ENCODE results near the gene LLCFC1.

Gene LLCFC1

DNA sequence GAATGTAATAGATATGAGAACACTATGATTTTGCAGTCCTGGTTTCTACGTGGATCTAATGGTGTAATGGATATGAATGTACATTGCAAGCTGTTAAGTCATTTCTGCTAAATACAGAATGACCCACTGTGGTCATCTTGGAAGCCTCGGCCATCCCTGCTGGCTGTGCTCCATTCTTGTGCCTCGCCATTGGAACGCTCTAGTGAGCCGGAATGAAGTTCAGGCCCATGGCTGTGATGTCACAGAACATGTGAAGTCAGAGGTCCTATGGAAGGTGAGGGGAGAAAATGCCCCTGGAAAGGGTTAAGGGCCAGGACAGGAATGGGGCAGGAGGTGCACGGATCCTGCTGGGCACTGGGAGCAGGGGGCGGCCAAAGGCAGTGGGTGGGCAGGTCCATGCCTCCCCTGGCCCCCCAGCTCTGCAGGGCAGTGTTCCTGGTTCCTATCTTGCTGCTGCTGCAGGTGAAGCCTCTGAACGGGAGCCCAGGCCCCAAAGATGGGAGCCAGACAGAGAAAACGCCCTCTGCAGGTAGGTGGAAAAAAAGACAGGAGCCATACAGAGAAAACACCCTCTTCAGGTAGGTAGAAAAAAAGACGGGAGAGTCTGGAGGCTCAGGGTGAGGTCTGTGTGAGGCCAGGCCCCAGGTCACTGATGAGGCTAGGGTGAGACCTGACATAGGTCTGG lies at the start of gene LLCFC1:
TSS of gene LLCFC1 (plus strand) at position 259 of the 685 bp plus-strand sequence. CDS start at position 397, 138 bp downstream.
- Histone ChIP-seq H3K27ac (ENCODE audit: low read length) (no peak within 1 kb of the TSS), H3K36me3 (ENCODE audit: insufficient read depth, low read depth, low read length) (no peaks in the 10 kb centered on the region), H3K9me3 (ENCODE audit: insufficient read depth, low read depth, low read length) (no peaks in the 10 kb centered on the region), H3K4me1 (ENCODE audit: insufficient read depth, low read length) (no peaks in the 10 kb centered on the region), H3K4me3 (ENCODE audit: low read length) (no peak within 1 kb of the TSS), H3K27me3 (ENCODE audit: insufficient read depth, low read length) (no peaks in the 10 kb centered on the region; the same call in 1 of the 2 replicates), H3K9ac (ENCODE audit: low read depth, low read length) (no peak within 1 kb of the TSS)

DNA sequence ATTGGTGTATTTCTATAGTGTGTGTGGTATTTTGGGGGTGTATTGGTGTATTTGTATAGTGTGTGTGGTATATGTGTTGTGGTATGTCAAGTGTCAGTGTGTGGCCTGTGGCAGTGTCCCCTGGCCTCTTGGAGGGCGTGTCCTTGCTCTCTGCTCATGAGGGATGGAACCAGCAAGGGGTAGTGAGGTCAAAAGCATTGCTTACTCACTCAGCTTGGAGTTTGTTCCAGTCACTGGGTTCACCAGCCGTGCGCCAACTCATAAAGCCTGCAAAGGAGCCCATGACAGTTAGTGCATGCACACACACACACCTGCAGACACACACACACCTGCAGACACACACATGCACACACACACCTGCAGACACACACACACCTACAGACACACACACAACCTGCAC lies 49.5 kb upstream of the LLCFC1 start:
- no peak overlapping the region for H3K27ac ChIP-seq (ENCODE audit: low read length)
- H3K36me3 ChIP-seq (ENCODE audit: insufficient read depth, low read depth, low read length): no peaks in the 10 kb centered on the region
- no peak overlapping the region for H3K4me3 ChIP-seq (ENCODE audit: low read length)
- no peaks in the 10 kb centered on the region for H3K4me1 ChIP-seq (ENCODE audit: insufficient read depth, low read length)
- no peaks in the 10 kb centered on the region for H3K27me3 ChIP-seq (ENCODE audit: insufficient read depth, low read length)
- H3K9ac ChIP-seq (ENCODE audit: low read depth, low read length): no peak overlapping the region
- H3K9me3 ChIP-seq (ENCODE audit: insufficient read depth, low read depth, low read length): no peaks in the 10 kb centered on the region

DNA sequence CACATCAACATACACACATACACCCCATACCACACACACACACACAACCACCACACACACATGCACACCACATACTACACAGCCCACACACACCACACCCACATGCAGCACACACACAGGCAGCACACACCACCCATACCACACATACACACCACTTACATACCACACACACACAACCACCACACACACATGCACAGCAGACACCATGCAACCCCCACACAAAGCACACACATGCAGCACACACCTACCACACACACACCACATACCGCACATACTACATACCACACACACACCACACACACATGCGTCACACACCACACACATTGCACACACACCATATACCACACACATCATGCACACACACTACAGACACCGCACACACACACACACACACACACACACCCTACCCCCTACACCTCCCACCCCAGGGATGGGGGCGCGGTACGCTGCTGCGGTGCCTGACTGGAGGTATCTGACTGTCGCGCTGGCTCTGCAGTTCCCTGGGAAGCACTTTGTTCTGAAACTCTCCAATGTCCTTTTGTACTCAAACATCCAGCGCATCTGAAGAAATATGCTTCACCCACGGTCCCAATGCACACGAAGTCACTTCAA lies 48.3 kb upstream of the LLCFC1 start:
- Histone ChIP-seq H3K36me3 (ENCODE audit: insufficient read depth, low read depth, low read length) (no peaks in the 10 kb centered on the region), H3K4me1 (ENCODE audit: insufficient read depth, low read length) (no peaks in the 10 kb centered on the region), H3K4me3 (ENCODE audit: low read length) (no peak overlapping the region), H3K9ac (ENCODE audit: low read depth, low read length) (no peak overlapping the region), H3K27me3 (ENCODE audit: insufficient read depth, low read length) (no peaks in the 10 kb centered on the region), H3K27ac (ENCODE audit: low read length) (no peak overlapping the region), H3K9me3 (ENCODE audit: insufficient read depth, low read depth, low read length) (no peaks in the 10 kb centered on the region)

DNA sequence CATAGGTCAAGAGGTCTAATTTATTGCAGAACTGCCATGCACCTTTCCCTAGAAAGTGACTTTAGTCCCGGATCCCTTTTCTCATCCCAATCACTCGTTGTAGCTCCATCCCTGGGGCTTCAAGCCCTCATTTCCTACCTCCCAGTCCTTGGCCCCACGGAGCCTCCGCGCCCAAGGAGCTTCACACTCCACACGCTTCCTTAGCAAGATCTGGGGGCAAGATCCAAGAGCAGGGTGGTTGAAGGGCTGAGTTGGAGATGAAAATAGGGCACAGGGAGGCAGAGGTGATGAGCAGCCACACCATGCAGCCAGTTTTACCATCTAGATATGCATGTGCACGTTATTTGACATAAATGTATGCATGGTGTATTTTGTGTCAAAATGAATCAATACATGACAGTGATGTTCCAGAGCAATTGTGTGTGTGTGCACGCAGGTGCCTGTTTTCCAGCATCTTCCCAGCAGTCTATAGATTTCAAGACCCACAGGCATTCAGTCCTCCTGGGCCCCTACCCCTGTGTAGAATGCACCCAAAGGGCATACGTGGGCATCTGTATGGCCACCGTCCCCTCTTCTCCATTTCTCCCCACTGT lies 47.7 kb upstream of the LLCFC1 start:
- H3K27me3 ChIP-seq (ENCODE audit: insufficient read depth, low read length): no peaks in the 10 kb centered on the region
- H3K36me3 ChIP-seq (ENCODE audit: insufficient read depth, low read depth, low read length): no peaks in the 10 kb centered on the region
- no peaks in the 10 kb centered on the region for H3K9me3 ChIP-seq (ENCODE audit: insufficient read depth, low read depth, low read length)
- no peak overlapping the region for H3K9ac ChIP-seq (ENCODE audit: low read depth, low read length)
- H3K4me1 ChIP-seq (ENCODE audit: insufficient read depth, low read length): no peaks in the 10 kb centered on the region
- no peak overlapping the region for H3K27ac ChIP-seq (ENCODE audit: low read length)
- H3K4me3 ChIP-seq (ENCODE audit: low read length): no peak overlapping the region

DNA sequence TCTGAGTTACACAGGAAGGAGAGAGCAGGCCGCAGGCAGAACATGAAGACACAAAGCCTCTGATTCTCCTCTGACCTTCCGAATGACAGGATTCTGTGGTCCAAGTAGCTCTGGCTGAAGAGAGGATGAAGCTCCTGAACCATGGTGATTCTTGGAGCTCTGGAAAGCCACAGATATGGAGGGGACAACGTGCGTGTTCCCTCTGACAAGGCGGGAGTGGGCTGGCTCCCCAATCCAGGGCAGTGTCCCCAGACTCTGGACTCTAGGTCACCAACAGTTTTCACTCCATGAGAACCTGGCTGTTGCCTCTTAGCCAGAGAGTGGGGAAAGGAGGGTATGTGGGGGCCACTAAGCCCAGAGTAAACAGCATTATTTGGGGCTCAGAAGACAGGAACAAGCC lies 46.3 kb upstream of the LLCFC1 start:
- no peak overlapping the region for H3K27ac ChIP-seq (ENCODE audit: low read length)

DNA sequence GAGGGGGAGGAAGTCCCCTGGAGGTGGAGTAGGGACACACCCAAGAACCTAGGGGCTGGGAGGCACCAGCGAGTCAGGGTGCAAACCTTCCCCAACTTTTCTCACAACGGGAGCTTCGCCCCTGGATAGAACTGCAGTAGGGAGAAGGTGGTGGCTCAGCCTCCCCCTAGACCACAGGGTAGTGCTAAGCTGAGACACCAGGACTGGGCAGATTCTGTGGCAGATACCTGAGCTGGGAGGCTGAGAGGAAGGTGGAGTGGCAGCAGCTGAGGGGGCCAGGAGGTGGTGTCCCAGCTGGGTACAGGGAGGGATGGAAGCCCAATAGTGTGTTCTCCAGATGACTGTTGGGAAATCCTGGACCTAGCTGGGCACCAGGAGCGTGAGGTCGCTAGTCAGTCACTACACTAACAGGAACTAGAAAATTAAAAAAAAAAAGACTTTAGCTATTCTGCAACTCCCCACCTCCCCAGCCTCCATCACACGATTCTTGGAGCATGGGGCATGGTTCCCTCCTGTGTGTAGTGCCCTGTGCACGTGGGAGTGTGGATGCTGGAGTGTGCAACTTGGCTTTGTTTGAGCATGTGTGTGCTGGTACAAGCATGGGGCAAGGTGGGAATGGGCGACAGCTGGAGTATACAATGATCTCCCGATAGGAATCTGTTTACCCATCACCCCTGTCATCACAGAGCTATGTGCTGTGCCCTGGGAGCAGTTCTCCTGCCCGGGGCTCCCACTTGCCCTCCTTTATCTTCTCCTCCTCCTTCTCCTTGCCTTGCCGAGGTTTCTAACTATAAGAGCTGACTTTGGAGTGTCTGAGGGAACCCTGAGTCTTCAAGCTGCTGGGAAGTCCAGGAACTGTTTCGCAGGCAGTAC lies 44.9 kb upstream of the LLCFC1 start:
- H3K4me1 ChIP-seq (ENCODE audit: insufficient read depth, low read length): 0 out of 2 replicates have a peak, but pooled peaks cover 2% of the 10 kb centered on the region
- no peak overlapping the region for H3K27ac ChIP-seq (ENCODE audit: low read length)
- no peaks in the 10 kb centered on the region for H3K27me3 ChIP-seq (ENCODE audit: insufficient read depth, low read length)
- H3K36me3 ChIP-seq (ENCODE audit: insufficient read depth, low read depth, low read length): no peaks in the 10 kb centered on the region
- no peak overlapping the region for H3K4me3 ChIP-seq (ENCODE audit: low read length)
- no peaks in the 10 kb centered on the region for H3K9me3 ChIP-seq (ENCODE audit: insufficient read depth, low read depth, low read length)
- H3K9ac ChIP-seq (ENCODE audit: low read depth, low read length): no peak overlapping the region

More for the DNA sequence above, 46.3 kb upstream of the LLCFC1 start:
- Histone ChIP-seq H3K36me3 (ENCODE audit: insufficient read depth, low read depth, low read length) (no peaks in the 10 kb centered on the region), H3K27me3 (ENCODE audit: insufficient read depth, low read length) (no peaks in the 10 kb centered on the region), H3K4me3 (ENCODE audit: low read length) (no peak overlapping the region), H3K9me3 (ENCODE audit: insufficient read depth, low read depth, low read length) (no peaks in the 10 kb centered on the region), H3K9ac (ENCODE audit: low read depth, low read length) (no peak overlapping the region), H3K4me1 (ENCODE audit: insufficient read depth, low read length) (no peaks in the 10 kb centered on the region)

DNA sequence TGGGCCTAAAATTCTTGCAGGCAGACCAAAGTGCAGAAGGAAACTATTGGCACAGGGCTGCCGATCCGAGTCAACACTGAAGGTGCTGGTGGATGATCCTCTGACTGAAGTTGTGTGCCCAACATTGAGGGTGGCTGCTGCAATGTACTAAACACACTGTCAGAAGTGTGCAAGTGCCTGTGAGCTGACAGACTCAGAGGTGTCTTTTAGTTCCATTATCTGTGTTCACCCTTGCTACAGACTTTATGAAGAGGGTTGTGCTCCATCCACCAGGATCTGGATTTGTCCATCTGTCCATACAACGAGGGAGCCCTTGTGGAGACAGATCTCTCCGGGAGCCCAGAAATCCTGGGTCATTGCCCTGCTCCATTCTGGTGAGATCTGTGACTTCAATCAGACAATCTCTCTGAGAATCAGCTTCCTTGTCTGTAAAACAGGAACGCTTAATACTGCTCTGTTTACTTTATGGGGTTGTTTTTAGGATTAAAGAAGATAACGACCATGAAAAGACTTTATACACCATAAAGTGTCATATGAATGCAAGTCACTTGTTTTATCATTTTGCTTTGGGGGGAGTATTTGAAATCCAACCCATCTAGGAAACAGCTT lies 44.2 kb upstream of the LLCFC1 start:
- Histone ChIP-seq H3K36me3 (ENCODE audit: insufficient read depth, low read depth, low read length) (no peaks in the 10 kb centered on the region), H3K4me3 (ENCODE audit: low read length) (no peak overlapping the region), H3K9me3 (ENCODE audit: insufficient read depth, low read depth, low read length) (no peaks in the 10 kb centered on the region), H3K27me3 (ENCODE audit: insufficient read depth, low read length) (no peaks in the 10 kb centered on the region), H3K9ac (ENCODE audit: low read depth, low read length) (no peak overlapping the region), H3K4me1 (ENCODE audit: insufficient read depth, low read length) (0 out of 2 replicates have a peak, but pooled peaks cover 2% of the 10 kb centered on the region), H3K27ac (ENCODE audit: low read length) (no peak overlapping the region)

DNA sequence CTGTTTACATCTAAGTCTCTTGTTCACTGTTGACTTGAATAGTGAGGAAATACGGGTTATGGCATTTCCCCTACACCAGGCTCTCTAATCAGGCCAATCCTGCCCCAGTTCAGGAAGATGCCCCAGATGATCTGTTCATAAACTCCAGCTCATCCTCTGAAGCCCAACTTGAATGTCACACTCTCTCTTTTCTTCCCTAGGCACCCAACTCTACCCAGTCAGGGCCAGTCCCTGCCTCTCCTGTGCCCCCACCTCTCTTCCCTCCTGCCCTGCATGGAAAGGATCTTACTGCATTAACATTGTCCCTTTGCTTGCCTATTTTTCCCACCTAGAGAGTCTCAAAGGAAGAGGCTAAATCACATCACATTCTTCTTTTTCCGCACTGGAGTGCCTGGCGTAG lies 43.1 kb upstream of the LLCFC1 start:
- Histone ChIP-seq H3K4me3 (ENCODE audit: low read length) (no peak overlapping the region), H3K9me3 (ENCODE audit: insufficient read depth, low read depth, low read length) (no peaks in the 10 kb centered on the region), H3K4me1 (ENCODE audit: insufficient read depth, low read length) (0 out of 2 replicates have a peak, but pooled peaks cover 2% of the 10 kb centered on the region), H3K27me3 (ENCODE audit: insufficient read depth, low read length) (no peaks in the 10 kb centered on the region), H3K36me3 (ENCODE audit: insufficient read depth, low read depth, low read length) (no peaks in the 10 kb centered on the region), H3K9ac (ENCODE audit: low read depth, low read length) (no peak overlapping the region), H3K27ac (ENCODE audit: low read length) (no peak overlapping the region)

DNA sequence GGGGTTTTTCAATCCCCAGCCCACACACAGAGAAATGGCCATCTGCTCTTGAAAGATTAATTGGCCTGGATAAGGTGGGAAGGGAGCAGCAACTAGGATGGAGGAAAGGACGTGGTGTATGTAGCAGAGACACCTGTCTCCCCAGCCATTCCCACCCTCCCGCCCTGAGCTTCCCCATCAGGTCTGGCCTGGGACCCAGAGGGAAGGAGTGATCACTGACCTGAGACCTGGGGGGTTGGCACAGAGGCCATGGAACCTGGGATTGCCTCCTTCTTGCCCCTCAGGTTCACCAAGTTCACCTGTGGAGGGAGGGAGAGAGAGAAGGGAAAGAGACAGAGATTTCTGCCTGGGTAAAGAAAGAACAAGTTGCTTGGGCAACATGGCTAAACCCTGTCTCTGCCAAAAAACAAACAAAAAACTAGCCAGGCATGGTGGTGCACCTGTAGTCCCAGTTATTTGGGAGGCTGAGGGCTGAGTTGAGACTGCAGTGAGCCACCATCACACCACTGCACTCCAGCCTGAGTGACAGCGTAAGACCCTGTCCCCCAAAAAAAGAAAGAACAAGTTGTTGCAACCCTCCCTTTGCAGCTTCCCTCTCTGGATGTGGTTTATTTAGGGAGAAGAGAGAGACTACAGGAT lies 42.4 kb upstream of the LLCFC1 start:
- Histone ChIP-seq H3K27ac (ENCODE audit: low read length) (no peak overlapping the region), H3K36me3 (ENCODE audit: insufficient read depth, low read depth, low read length) (no peaks in the 10 kb centered on the region), H3K27me3 (ENCODE audit: insufficient read depth, low read length) (no peaks in the 10 kb centered on the region), H3K4me1 (ENCODE audit: insufficient read depth, low read length) (0 out of 2 replicates have a peak, but pooled peaks cover 2% of the 10 kb centered on the region), H3K9ac (ENCODE audit: low read depth, low read length) (no peak overlapping the region), H3K4me3 (ENCODE audit: low read length) (no peak overlapping the region), H3K9me3 (ENCODE audit: insufficient read depth, low read depth, low read length) (no peaks in the 10 kb centered on the region)

DNA sequence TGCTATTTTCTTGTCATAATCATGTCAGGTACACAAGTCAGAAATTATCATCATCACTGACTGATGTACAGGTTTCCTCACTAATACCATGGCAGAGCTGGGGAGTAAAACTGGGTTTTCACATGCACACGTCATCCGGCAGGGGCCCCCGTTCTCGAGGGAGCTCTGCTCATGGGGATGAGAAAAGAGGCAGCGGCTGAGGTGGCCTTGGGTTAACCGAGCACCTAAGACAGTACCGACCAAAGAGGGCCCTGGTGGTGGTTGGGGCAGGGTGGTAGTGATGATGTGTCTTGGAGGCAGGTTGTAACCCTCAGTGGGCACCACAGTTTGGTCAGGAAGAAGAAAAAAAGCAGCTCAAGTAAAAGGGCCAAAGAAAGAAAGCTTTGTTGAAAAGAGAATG lies 41.6 kb upstream of the LLCFC1 start:
- no peaks in the 10 kb centered on the region for H3K36me3 ChIP-seq (ENCODE audit: insufficient read depth, low read depth, low read length)
- H3K27me3 ChIP-seq (ENCODE audit: insufficient read depth, low read length): no peaks in the 10 kb centered on the region
- 0 out of 2 replicates have a peak, but pooled peaks cover 2% of the 10 kb centered on the region for H3K4me1 ChIP-seq (ENCODE audit: insufficient read depth, low read length)
- no peaks in the 10 kb centered on the region for H3K9me3 ChIP-seq (ENCODE audit: insufficient read depth, low read depth, low read length)
- H3K9ac ChIP-seq (ENCODE audit: low read depth, low read length): no peak overlapping the region
- no peak overlapping the region for H3K4me3 ChIP-seq (ENCODE audit: low read length)
- H3K27ac ChIP-seq (ENCODE audit: low read length): no peak overlapping the region

All from iPS-20b (cell line).